Osteocyte (in vitro differentiated cells): ENCODE measurements around the gene SYT2. TPM values are rescaled to one million over a fixed set of nuclear protein-coding genes. Genes with fewer than 3 reads are reported as not detected.
"Not testable (repeated sequence)": the region's sequence is repeated elsewhere in the genome, so short reads cannot be mapped to it uniquely, and the experiment has no call there.

Experiments used
- DNase-seq: peaks from one replicate; pipeline ENCODE4 v3.0.0; 2021; ENCODE audit warnings: mixed read lengths; ENCODE audit not compliant: unreplicated experiment; ENCODE audit errors: extremely low spot score
- H3K27ac Mint-ChIP-seq: one replicate; pipeline ENCODE4 v1.8.0; 2021; ENCODE audit warnings: mild to moderate bottlenecking, mixed read lengths; ENCODE audit not compliant: unreplicated experiment
- H3K27me3 Mint-ChIP-seq: one replicate; pipeline ENCODE4 v1.8.0; 2021; ENCODE audit warnings: mixed read lengths; ENCODE audit not compliant: unreplicated experiment
- H3K36me3 Mint-ChIP-seq: one replicate; pipeline ENCODE4 v1.8.0; 2021; ENCODE audit warnings: mixed read lengths; ENCODE audit not compliant: unreplicated experiment
- H3K4me1 Mint-ChIP-seq: one replicate; pipeline ENCODE4 v1.8.0; 2021; ENCODE audit warnings: mixed read lengths; ENCODE audit not compliant: unreplicated experiment
- H3K4me3 Mint-ChIP-seq: one replicate; pipeline ENCODE4 v1.8.0; 2021; ENCODE audit warnings: mild to moderate bottlenecking, moderate library complexity, mixed read lengths; ENCODE audit not compliant: unreplicated experiment
- H3K9me3 Mint-ChIP-seq: one replicate; pipeline ENCODE4 v1.8.0; 2021; ENCODE audit warnings: mixed read lengths; ENCODE audit not compliant: unreplicated experiment
- total RNA-seq: library from RNA; stranded (reverse); gene quantifications from 2 replicates; pipeline ENCODE4 v1.2.1, GENCODE V29; 2021
- TF ChIP-seq, protein P1 (sequence below): fragments of 200-600 bp; sonication (generic); IDR thresholded peaks from 2 replicates; pipeline ENCODE4 v1.5.0; 2021; ENCODE audit warnings: antibody characterized with exemption, mild to moderate bottlenecking, moderate library complexity

The SYT2 gene
- total RNA-seq, 1 donor from 2014 or later: not detected

DNA sequence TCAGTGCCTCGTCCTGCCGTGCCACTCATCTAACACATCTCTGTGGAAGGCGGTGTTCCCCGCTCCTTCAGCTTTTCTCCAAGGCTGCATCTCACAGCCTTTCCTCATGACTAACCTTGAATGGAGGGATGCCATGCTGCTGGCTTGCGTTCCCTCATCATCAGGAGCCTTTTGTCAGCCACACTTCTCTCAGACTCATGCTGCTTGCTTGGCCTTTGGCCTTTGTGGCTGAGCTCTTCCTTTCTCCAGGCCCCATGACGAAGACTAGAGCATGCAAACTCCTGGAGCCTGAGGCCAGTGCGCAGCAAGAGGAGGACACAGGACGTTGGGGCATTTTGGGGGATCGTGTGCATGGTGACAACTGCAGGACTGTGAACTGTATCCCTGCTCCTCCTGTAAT is 70.8 kb downstream of the SYT2 start:
- no peak for DNase-seq
- peaks cover 70% of the 10 kb centered on the region for H3K27me3 Mint-ChIP-seq
- TF ChIP-seq, protein P1, sequence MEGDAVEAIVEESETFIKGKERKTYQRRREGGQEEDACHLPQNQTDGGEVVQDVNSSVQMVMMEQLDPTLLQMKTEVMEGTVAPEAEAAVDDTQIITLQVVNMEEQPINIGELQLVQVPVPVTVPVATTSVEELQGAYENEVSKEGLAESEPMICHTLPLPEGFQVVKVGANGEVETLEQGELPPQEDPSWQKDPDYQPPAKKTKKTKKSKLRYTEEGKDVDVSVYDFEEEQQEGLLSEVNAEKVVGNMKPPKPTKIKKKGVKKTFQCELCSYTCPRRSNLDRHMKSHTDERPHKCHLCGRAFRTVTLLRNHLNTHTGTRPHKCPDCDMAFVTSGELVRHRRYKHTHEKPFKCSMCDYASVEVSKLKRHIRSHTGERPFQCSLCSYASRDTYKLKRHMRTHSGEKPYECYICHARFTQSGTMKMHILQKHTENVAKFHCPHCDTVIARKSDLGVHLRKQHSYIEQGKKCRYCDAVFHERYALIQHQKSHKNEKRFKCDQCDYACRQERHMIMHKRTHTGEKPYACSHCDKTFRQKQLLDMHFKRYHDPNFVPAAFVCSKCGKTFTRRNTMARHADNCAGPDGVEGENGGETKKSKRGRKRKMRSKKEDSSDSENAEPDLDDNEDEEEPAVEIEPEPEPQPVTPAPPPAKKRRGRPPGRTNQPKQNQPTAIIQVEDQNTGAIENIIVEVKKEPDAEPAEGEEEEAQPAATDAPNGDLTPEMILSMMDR: no peak
- H3K4me3 Mint-ChIP-seq: no peak overlapping the region
- H3K27ac Mint-ChIP-seq: no peak overlapping the region
- no peaks in the 10 kb centered on the region for H3K36me3 Mint-ChIP-seq
- H3K9me3 Mint-ChIP-seq: no peaks in the 10 kb centered on the region
- H3K4me1 Mint-ChIP-seq: peaks cover 22% of the 10 kb centered on the region

DNA sequence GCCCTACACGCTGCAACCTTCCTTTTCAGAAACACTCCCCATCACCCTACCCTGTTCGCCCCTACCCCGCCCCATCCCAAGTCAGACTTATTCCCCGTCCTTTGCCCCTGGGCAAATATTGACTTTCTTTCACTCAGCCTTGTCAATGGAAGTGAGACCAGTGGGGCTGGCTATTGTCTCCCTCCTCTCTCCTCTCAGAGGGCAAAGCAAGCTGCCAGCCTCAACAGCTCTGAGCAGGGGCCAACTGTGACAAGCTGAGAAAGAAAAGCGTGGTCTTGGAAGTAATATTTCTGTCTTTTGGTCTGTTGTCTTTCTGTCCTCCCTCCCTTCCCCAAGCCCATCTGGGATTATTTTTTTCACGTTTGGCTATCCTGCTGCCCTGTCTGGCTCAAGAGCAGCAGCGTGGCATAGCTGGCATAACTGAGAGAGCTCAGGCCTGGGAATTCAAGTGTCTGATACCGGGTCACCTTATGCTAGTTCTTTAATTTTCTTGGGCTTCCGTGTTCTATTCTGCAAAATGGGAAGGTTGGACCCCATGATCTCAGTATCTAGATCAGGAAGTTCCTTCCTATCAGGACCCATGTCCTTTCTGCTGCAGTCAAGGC is 71.5 kb downstream of the SYT2 start:
- not testable (repeated sequence) for H3K9me3 Mint-ChIP-seq, H3K4me3 Mint-ChIP-seq, DNase-seq, H3K36me3 Mint-ChIP-seq, H3K27ac Mint-ChIP-seq
- Mint-ChIP-seq H3K27me3 (peaks cover 66% of the 10 kb centered on the region), H3K4me1 (peaks cover 15% of the 10 kb centered on the region)

DNA sequence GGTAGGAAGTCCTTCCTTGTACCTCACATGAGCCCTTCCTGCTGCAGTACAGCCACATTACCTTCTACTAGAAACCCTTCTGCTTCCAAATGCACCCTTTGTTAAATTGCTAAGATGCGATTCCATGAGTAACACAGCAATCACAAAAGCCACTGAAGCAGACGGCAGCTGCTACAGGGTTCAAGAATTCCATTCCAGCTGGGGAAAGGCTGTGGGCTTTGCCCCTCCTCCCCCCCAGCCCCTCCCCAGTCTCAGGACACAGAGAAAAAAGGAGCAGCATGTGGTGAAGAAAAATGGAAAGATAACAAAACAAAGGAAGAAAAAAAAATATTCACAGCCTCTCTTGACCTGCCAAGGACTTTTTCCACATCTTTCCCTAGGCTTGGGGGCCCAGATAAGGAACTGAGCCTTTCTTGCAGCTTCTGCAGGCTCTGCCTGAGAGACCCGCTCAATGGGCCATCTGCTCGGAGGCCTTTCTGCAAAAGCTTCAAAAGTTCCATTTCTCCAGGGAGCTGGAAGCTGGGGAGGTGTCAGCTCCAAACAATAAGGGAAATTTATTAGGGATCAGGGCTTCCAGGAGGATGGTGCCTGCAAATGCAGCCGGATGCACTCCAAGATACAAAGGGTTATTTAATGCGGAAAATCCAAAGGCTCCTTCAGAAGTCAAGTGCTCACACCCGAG is 72.1 kb downstream of the SYT2 start:
- peaks cover 10% of the 10 kb centered on the region for H3K4me1 Mint-ChIP-seq
- H3K36me3 Mint-ChIP-seq: no peaks in the 10 kb centered on the region
- H3K27me3 Mint-ChIP-seq: peaks cover 66% of the 10 kb centered on the region
- TF ChIP-seq, protein P1: no peak
- H3K4me3 Mint-ChIP-seq: no peak overlapping the region
- H3K27ac Mint-ChIP-seq: no peak overlapping the region
- DNase-seq: no peak
- H3K9me3 Mint-ChIP-seq: no peaks in the 10 kb centered on the region

DNA sequence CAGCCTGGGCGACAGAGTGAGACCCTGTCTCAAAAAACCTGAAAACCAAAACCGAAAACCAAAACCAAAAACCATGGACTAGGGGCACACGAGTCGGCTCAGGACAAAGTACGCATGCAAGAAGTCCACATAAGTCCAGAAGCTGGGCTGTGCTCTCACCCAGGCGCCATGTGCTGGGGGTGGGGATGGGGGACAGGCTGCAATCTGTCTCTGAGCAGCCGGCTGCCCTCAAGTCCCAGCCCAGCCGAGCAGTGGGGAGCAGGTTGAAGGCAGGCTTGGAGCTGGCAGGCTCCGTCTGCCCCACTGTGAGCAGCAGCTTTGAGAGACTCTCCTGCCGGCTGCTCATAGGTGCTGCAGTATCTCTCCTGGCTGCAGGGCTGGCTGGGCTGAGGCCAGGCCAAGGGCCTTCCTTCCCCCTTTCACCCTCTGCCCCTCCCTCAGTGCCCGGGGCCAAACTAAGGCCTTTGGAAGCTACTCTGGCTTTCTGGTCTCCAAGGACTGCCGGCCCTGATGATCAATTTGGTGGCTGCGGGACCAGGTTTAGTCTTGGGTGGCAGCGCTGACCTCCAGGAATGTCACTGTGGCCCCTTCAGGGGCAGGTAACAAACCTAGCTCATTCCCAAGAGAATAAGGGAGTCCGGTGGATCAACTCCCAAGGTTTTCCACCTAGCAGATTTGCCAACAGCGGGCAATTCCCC is 72.8 kb downstream of the SYT2 start:
- H3K4me1 Mint-ChIP-seq: not testable (repeated sequence)

DNA sequence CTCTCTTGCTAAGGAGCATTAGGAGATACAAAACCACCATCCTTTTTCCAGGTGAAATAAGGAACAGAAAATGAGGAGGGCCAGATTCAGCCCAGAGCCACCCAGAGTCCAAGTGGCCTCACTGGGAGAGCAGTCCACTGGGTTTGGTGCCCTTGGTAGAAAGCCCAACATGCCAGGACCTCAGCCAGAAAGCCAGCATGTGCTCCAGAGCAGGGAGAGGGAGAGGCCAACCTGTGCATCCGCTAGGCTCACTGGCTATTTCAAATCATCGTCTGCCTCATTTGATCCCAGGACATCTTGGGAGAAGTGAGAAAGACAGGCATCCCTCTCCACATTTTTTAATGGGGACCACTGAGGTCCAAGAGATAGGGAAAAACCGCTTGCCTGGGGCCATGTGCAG is 74.1 kb downstream of the SYT2 start:
- peaks cover 51% of the 10 kb centered on the region for H3K27me3 Mint-ChIP-seq
- not testable (repeated sequence) for H3K4me3 Mint-ChIP-seq, DNase-seq, H3K36me3 Mint-ChIP-seq, H3K9me3 Mint-ChIP-seq, H3K27ac Mint-ChIP-seq, H3K4me1 Mint-ChIP-seq

More for the DNA sequence above, 72.8 kb downstream of the SYT2 start:
- H3K9me3 Mint-ChIP-seq, H3K36me3 Mint-ChIP-seq, H3K4me3 Mint-ChIP-seq, H3K27ac Mint-ChIP-seq, DNase-seq: not testable (repeated sequence)
- peaks cover 61% of the 10 kb centered on the region for H3K27me3 Mint-ChIP-seq

DNA sequence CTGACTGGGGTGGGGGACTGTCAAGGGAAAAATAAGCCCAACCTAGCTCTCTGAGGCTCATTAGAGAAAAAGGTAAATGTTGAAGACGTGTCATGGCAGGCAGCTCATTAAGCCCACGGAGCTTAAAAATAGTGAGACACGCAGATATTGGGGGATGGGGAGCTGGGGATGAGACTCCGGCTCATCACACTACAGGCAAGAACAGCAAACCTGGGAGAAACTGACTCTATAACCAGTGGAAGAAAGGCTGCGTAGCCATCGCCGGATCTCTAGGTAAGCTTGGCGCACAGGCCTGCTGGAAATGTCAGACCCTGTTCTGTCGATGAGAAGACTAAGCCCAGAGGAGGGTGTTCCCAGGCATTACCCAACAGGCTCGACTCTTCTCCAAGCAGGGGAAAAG is 78.0 kb downstream of the SYT2 start:
- no peaks in the 10 kb centered on the region for H3K36me3 Mint-ChIP-seq
- H3K4me1 Mint-ChIP-seq: no peaks in the 10 kb centered on the region
- H3K4me3 Mint-ChIP-seq: no peak overlapping the region
- no peak for DNase-seq
- peaks cover 33% of the 10 kb centered on the region for H3K27me3 Mint-ChIP-seq
- H3K27ac Mint-ChIP-seq: no peak overlapping the region
- H3K9me3 Mint-ChIP-seq: no peaks in the 10 kb centered on the region
- TF ChIP-seq, protein P1: no peak
